Thymus (tissue), 11 donors: ENCODE results near the gene AP4B1. TPM values are rescaled to one million over a fixed set of nuclear protein-coding genes. Genes with fewer than 3 reads are reported as not detected.

Experiments used
- DNase-seq, 9 donors: peaks; one replicate each; pipeline ENCODE4 v3.0.0-alpha.2; 2013; ENCODE audit warnings: low spot score in 9 of 9, low read depth in 6 of 9, missing footprints in 1 of 9
- H3K27ac ChIP-seq, 2 donors: one replicate each; pipeline ENCODE4 v1.5.1; 2013; ENCODE audit warnings: control low read depth in 1 of 2, low read depth in 1 of 2, low read length in 1 of 2, mild to moderate bottlenecking in 1 of 2, moderate library complexity in 1 of 2
- H3K27me3 ChIP-seq, 2 donors: one replicate each; pipeline ENCODE4 v1.5.1; 2013; ENCODE audit warnings: low read length in 1 of 2; ENCODE audit not compliant: control insufficient read depth in 2 of 2, insufficient read depth in 1 of 2
- H3K36me3 ChIP-seq, 2 donors: one replicate each; pipeline ENCODE4 v1.5.1; 2013; ENCODE audit warnings: low read length in 1 of 2, mild to moderate bottlenecking in 1 of 2, moderate library complexity in 1 of 2; ENCODE audit not compliant: control insufficient read depth in 2 of 2, insufficient read depth in 2 of 2
- H3K4me1 ChIP-seq, 2 donors: one replicate each; pipeline ENCODE4 v1.5.1; 2013; ENCODE audit warnings: low read length in 2 of 2; ENCODE audit not compliant: control insufficient read depth in 2 of 2, insufficient read depth in 2 of 2
- H3K4me3 ChIP-seq, 2 donors: one replicate each; pipeline ENCODE4 v1.5.1; 2013; ENCODE audit warnings: low read length in 2 of 2, control low read depth in 1 of 2, mild to moderate bottlenecking in 1 of 2
- H3K9me3 ChIP-seq, 2 donors: one replicate each; pipeline ENCODE4 v1.5.1; 2013; ENCODE audit warnings: low read length in 1 of 2, mild to moderate bottlenecking in 1 of 2; ENCODE audit not compliant: control insufficient read depth in 2 of 2, insufficient read depth in 1 of 2
- WGBS: extraction: QIAGEN DNeasy Blood & Tissue Kit; methylation state at CpG from one replicate; pipeline ENCODE4 v1.1.7; 2013; 5-methylcytosine and 5-hydroxymethylcytosine counted together
- polyA plus RNA-seq: library from polyadenylated mRNA; stranded (reverse); fragments of 200-250 nt; gene quantifications from one replicate; pipeline ENCODE4 v1.2.3, GENCODE V29; 2013
- total RNA-seq: library from RNA; stranded (reverse); fragments of 120-200 nt; gene quantifications from one replicate; pipeline ENCODE4 v1.2.4, GENCODE V29; 2013
- donor health status: healthy.

The AP4B1 gene
- total and polyA plus RNA-seq, 2 donors = 20.0 to 55.1 TPM

DNA sequence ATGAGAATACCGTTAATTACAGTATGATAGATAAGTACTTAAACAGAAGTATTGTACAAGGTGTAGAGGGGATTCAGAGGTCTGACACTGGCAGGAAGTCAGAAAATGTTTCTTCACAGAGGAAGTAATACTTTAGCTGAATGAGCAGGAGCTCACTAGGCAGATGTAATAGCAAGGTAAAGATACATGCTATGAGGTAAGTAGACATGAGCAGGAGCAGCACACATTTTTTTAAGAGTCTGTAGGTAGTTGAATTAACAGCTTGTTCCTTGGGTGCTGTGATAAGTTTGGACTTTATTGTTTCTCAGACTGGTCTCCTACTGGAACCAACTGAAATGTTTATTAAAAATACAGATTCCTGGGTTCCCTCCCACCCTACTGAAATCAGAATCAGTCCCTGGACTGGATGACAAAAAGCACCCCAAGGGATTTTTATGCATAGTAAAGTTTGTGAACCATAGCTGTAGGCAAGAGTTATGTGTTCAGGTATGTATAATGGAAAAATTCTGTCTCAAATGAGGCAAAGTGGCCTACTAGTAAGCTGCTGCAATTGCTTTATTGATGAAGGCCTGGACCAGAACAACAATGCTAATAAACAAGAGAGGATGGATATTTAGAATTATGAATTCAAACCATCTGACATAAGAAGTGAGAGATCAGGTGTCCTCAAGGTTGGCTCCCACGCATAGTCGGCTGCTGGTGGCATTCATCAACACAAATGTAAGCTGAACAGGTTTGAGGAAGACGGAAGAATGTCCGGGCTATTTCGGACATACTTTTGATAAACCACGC is 902 bp downstream of the AP4B1 start:
- H3K4me3 ChIP-seq = peak overlapping the region; percentile 83 to 88
- peaks cover 35 to 43% of the 10 kb centered on the region in 2 donors for H3K36me3 ChIP-seq
- peaks cover 18% of the 10 kb centered on the region in 2 donors for H3K4me1 ChIP-seq
- 21% methylated on average over 7 of the region's 7 CpGs for WGBS
- H3K27ac ChIP-seq = peak overlapping the region; percentile 91 to 93
- H3K27me3 ChIP-seq = no peaks in the 10 kb centered on the region
- DNase-seq = peak in 3 of 9 donors; percentile 12 to 51 (median 24)
- H3K9me3 ChIP-seq = no peaks in the 10 kb centered on the region

DNA sequence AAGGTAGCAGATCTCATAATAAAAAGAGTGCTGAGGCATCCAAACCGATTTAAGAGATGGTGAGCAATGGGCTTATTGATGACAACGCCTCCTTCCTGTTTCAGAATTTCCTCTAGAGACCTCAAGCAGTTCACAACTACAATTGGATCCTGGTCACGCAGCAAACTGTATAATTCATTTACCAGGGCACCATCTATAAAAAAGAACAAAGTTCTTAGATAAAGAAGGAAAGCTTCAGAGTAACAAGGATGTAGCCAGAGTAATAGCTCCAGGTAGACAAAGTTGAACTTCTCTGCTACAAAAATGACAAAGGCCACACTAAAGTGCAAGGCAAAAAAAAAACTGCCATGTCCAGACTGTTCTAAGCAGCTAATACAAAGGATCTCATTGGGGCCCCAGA is 3.4 kb downstream of the AP4B1 start:
- H3K27me3 ChIP-seq = no peaks in the 10 kb centered on the region
- H3K9me3 ChIP-seq = no peaks in the 10 kb centered on the region
- peaks cover 12 to 17% of the 10 kb centered on the region in 2 donors for H3K4me1 ChIP-seq
- no peak overlapping the region for H3K27ac ChIP-seq
- peaks cover 40 to 54% of the 10 kb centered on the region in 2 donors for H3K36me3 ChIP-seq
- H3K4me3 ChIP-seq = no peak overlapping the region
- DNase-seq = no peak
- 96% methylated on average over 3 of the region's 3 CpGs for WGBS

DNA sequence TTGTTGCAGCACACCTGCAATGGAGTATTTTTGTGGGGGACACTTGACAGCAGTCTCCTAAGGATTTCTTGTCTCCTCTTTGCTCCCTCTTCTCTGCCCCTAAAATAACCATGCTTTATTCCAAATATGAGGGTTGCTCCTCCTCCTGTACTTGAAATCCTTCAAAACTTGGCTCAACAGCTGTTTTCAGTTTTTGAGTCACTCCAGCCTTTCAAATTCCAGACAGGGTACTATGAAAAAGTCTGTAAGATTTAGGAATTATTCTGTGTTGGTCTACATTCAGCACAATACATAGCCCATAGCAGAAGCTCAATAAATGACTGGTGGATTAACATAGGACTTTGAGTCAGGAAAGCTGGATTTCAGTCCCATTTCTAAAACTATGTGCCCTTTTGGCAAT is 5.5 kb downstream of the AP4B1 start:
- H3K36me3 ChIP-seq = peaks cover 51 to 75% of the 10 kb centered on the region in 2 donors
- no peaks in the 10 kb centered on the region for H3K9me3 ChIP-seq
- DNase-seq = no peak
- H3K4me1 ChIP-seq = peaks cover 8 to 12% of the 10 kb centered on the region in 2 donors
- H3K27me3 ChIP-seq = no peaks in the 10 kb centered on the region
- no peak overlapping the region for H3K27ac ChIP-seq
- H3K4me3 ChIP-seq = no peak overlapping the region

DNA sequence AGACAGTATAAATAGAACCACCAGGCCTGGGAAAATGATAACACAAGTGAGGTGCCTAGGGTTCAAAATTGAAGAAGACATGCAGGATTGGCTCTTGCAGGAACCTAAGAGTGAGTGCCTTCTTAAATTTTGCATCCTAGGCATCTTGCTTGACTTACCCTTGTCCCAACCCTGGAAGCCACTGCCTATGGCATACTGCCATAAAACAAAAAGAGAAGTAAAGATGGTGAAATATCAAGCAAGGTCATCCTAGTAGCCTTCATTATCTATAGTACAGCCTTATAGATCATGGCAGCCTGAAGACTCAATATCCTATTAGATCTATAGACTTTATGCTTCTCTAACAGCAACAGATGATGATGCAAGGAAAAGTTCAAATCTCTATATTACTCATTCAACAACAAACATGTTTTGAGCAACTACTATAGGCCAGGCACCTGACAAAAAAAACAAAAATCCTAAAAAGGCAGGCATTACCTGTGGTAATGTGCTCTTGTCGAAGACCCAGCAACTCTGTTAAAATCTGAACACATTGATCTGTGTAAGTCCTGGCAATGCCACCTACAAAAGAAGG is 6.3 kb downstream of the AP4B1 start:
- no peak overlapping the region for H3K4me3 ChIP-seq
- peaks cover 51 to 78% of the 10 kb centered on the region in 2 donors for H3K36me3 ChIP-seq
- WGBS = 97% methylated on average over 1 of the region's 1 CpG

DNA sequence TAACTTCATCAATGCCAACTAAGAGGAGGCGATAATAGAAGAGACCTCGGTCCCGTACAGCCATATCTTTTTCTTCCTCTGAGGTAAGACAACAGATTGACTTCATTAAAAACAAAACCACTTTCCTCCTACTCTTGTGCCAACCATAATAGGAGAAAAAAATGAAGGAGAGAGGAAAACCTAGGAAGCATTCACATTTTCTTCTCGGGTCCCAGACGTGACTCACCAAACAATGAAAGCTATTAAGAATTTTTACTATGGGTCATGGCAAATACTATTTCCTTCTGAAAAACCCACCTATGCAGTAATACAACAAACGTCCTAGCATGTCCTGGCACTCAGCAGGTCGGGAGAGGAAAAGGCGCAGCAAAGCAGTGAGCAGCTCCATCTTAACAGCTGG is 8.6 kb downstream of the AP4B1 start:
- H3K27me3 ChIP-seq = no peaks in the 10 kb centered on the region
- H3K4me3 ChIP-seq = no peak overlapping the region
- H3K27ac ChIP-seq = no peak overlapping the region
- WGBS = 98% methylated on average over 8 of the region's 8 CpGs
- no peak for DNase-seq
- no peaks in the 10 kb centered on the region for H3K4me1 ChIP-seq
- H3K9me3 ChIP-seq = no peaks in the 10 kb centered on the region
- H3K36me3 ChIP-seq = peaks cover 42 to 66% of the 10 kb centered on the region in 2 donors

More for the DNA sequence above, 6.3 kb downstream of the AP4B1 start:
- no peaks in the 10 kb centered on the region for H3K9me3 ChIP-seq
- no peak overlapping the region for H3K27ac ChIP-seq
- H3K27me3 ChIP-seq = no peaks in the 10 kb centered on the region
- no peak for DNase-seq
- H3K4me1 ChIP-seq = peaks cover under 1 to 4% of the 10 kb centered on the region in 2 donors

DNA sequence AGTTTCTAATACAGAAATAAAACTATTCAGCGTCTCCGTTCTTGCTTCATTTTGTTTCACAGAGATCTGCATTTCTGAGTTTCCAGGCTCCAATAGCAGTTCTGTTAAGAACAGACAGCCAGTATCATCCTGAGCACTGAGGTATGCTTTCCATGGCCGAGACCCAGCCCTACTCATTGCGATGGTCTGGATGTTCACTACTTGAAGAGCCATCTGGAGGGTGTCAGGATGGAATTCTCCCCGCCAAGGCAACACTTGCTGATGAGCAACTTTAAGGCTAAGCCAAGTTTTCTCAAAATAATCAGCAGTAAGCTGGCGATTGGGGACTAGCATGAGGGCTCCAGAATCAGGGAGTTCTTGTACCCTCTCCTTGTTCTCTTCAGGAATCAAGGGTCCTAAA is 9.5 kb downstream of the AP4B1 start:
- H3K36me3 ChIP-seq = peaks cover 39 to 59% of the 10 kb centered on the region in 2 donors
- 97% methylated on average over 6 of the region's 6 CpGs for WGBS
- no peak for DNase-seq
- H3K9me3 ChIP-seq = no peaks in the 10 kb centered on the region
- H3K27me3 ChIP-seq = no peaks in the 10 kb centered on the region
- H3K27ac ChIP-seq = no peak overlapping the region
- no peaks in the 10 kb centered on the region for H3K4me1 ChIP-seq
- H3K4me3 ChIP-seq = no peak overlapping the region

DNA sequence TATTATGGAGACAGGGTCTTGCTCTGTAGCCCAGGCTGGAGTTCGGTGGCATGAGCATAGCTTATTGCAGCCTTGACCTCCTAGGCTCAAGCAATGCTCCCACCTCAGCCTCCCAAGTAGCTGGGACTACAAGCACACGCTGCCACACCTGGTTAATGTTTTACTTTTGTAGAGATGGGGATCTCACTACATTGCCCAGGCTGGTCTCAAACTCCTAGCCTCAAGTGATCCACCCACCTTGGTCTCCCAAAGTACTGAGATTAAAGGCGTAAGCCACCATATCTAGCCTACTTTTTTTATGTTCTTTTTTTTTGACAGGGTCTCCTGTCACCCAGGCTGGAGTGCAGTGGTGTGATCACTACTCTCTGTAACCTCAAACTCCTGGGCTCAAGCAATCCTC is 11.3 kb downstream of the AP4B1 start:
- Histone ChIP-seq H3K27ac (no peak overlapping the region), H3K27me3 (no peaks in the 10 kb centered on the region), H3K4me1 (no peaks in the 10 kb centered on the region), H3K9me3 (no peaks in the 10 kb centered on the region), H3K4me3 (no peak overlapping the region), H3K36me3 (peaks cover 23 to 42% of the 10 kb centered on the region in 2 donors)
- no peak for DNase-seq
- 98% methylated on average over 3 of the region's 3 CpGs for WGBS

DNA sequence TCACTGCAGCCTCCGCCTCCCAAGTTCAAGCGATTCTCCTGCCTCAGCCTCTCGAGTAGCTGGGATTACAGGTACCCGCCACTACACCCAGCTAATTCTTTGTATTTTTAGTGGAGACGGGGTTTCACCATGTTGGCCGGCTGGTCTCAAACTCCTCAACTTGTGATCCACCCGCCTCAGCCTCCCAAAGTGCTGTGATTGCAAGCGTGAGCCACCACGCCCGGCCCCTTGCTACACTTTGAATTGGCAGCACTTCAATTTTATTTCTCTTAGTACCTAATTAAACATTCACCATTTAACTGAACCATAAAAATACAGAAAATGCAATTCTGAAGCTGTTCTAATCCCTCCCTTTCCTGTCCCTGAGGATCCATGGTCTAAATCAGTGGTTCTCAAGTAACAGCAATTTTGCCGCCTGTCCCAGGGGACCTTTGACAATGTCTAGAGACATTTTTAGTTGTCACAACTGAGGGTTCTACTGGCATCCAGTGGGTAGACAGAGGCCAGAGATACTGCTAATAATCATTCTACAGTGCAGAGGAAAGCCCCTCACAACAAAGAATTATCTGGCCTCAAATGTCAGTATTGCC is 12.9 kb downstream of the AP4B1 start:
- DNase-seq = no peak
- Histone ChIP-seq H3K27me3 (no peaks in the 10 kb centered on the region), H3K4me3 (no peak overlapping the region), H3K4me1 (no peaks in the 10 kb centered on the region), H3K9me3 (no peaks in the 10 kb centered on the region), H3K36me3 (peaks cover 13 to 28% of the 10 kb centered on the region in 2 donors), H3K27ac (no peak overlapping the region)
- WGBS = 88% methylated on average over 11 of the region's 11 CpGs

DNA sequence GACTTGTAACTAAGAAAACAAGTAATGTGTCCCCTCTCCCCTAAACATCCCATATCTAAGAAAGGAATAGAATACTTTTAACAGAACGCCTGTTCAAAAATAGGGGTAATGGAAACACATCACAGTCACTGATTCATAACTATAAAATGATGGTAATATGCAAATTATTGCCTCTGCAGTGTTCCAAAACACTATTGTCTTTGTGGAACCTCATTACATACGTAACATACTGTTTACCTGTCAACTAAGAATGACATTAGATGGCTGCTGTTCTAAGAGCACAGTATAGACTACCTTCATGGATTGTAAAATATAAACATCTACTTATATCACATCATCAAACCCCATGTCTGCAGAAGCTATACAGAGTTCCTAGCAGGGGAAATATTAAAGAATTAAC is 13.8 kb downstream of the AP4B1 start:
- 70% methylated on average over 2 of the region's 2 CpGs for WGBS
- Histone ChIP-seq H3K9me3 (no peaks in the 10 kb centered on the region), H3K27ac (no peak overlapping the region), H3K27me3 (no peaks in the 10 kb centered on the region), H3K4me1 (no peaks in the 10 kb centered on the region), H3K4me3 (no peak overlapping the region), H3K36me3 (peaks cover 8 to 20% of the 10 kb centered on the region in 2 donors)
- no peak for DNase-seq
